A549 (cell line): ENCODE data around the gene KLHL22.

Source experiments
- CHD2 ChIP-seq: fragments of 150-350 bp; IDR thresholded peaks from 2 replicates; pipeline ENCODE4 v1.6.1; 2014; ENCODE audit warnings: low read length; ENCODE audit not compliant: partially characterized antibody
- CTCF ChIP-seq: fragments of >200 bp; sonication (Bioruptor Twin); formaldehyde crosslinking; IDR thresholded peaks from 3 replicates; pipeline ENCODE4 v1.5.1; 2016
- GATA3 ChIP-seq: IDR thresholded peaks from 2 replicates; pipeline ENCODE4 v1.6.1; 2012; ENCODE audit warnings: borderline replicate concordance
- POLR2A ChIP-seq: IDR thresholded peaks from 2 replicates; pipeline ENCODE4 v1.6.1; 2012; ENCODE audit warnings: mild to moderate bottlenecking, low read length
- ZC3H11A ChIP-seq: fragments of 450-650 bp; IDR thresholded peaks from 2 replicates; pipeline ENCODE4 v1.6.1; 2014; ENCODE audit warnings: antibody characterized with exemption, mild to moderate bottlenecking
- ZNF302 ChIP-seq: fragments of 250-450 bp; sonication (Bioruptor Pico); IDR thresholded peaks from 2 replicates; pipeline ENCODE4 v1.9.0; 2021; ENCODE audit warnings: inconsistent platforms, mild to moderate bottlenecking, moderate library complexity

DNA sequence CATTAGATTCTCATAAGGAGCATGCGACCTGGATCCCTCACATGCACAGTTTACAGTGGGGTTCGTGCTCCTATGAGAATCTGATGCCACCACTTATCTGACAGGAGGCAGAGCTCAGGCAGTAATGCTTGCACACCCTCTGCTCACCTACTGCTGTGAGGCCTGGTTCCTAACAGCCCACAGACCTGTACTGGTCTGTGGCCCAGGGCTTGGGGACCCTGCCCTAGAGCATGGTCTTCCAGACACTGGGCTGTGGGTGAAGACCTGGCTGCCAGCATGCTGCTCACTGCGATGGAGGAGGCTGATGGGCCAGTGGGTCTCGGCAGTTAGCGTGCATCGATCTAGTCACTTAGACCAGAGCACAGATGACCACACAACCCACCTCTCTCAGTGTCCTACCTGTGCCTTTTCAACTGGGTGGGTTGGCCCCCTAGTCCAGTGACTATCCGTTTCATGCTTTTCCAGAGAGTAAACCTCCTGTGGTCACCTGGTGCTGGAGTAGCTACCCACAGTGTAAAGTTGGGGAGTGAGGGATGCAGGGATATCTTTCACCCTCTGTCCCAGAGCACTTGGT, 32.9 kb upstream of the KLHL22 start:
- TF ChIP-seq POLR2A (no peak), CHD2 (no peak), ZC3H11A (no peak), CTCF (no peak), GATA3 (no peak), ZNF302 (CRISPR knock-in tag) (no peak)
